GM12872 (cell line): ENCODE measurements around the gene SRRT.

Source experiments
- CTCF ChIP-seq: IDR thresholded peaks from 3 replicates; pipeline ENCODE4 v1.5.1; 2011; ENCODE audit warnings: low read depth, mild to moderate bottlenecking, low read length, moderate library complexity; ENCODE audit not compliant: insufficient read depth

The SRRT gene

GRCh38 chr7:100860702-100861615, 13.9 kb upstream of the SRRT start:
- TF ChIP-seq CTCF: no peak

GRCh38 chr7:100861616-100861985, 13.3 kb upstream of the SRRT start:
- TF ChIP-seq CTCF: no peak

- TF ChIP-seq CTCF: no peak
These were observed 11.4 kb upstream of the SRRT start for GRCh38 chr7:100863406-100863950.

- no peak for TF ChIP-seq CTCF
These were observed 10.5 kb upstream of the SRRT start for GRCh38 chr7:100864263-100864845.

- TF ChIP-seq CTCF: no peak
These were observed 9.5 kb upstream of the SRRT start for GRCh38 chr7:100865372-100865911.

- TF ChIP-seq CTCF: no peak
These were observed 8.8 kb upstream of the SRRT start for GRCh38 chr7:100865938-100866728.

GRCh38 chr7:100866729-100867039, 8.2 kb upstream of the SRRT start:
- TF ChIP-seq CTCF: no peak
